Measurements from ENCODE around the gene ALG9.
"Not testable (repeated sequence)": the region's sequence is repeated elsewhere in the genome, so short reads cannot be mapped to it uniquely, and the experiment has no call there.

Gene ALG9

GRCh38 chr11:111870886-111871692 lies at the start of gene ALG9:
Gene ALG9 (minus strand): TSS chr11:111871581. CDS start chr11:111871482, 99 bp downstream.
- peak; percentile 91 for DNase-seq

GRCh38 chr11:111920908-111921307 lies 49.5 kb upstream of the ALG9 start:
- no peak for DNase-seq

- DNase-seq, result no peak
These were observed 47.2 kb upstream of the ALG9 start, which contains the start of gene C11orf52 for GRCh38 chr11:111918390-111919256. Gene C11orf52 (plus strand): TSS chr11:111918913. CDS start chr11:111918973, 60 bp downstream.

- no peak for DNase-seq
These were observed 46.4 kb upstream of the ALG9 start for GRCh38 chr11:111917788-111918187.

- DNase-seq, result no peak
These were observed 45.9 kb upstream of the ALG9 start for GRCh38 chr11:111917312-111917711.

GRCh38 chr11:111916768-111917167 lies 45.4 kb upstream of the ALG9 start:
- no peak for DNase-seq

GRCh38 chr11:111913997-111914396 lies 42.6 kb upstream of the ALG9 start:
- DNase-seq, result no peak

- DNase-seq, result no peak
These were observed 41.9 kb upstream of the ALG9 start for GRCh38 chr11:111913031-111913861.

- DNase-seq, result no peak
These were observed 41.2 kb upstream of the ALG9 start, which contains the start of gene HSPB2 for GRCh38 chr11:111912535-111912934. Gene HSPB2 (plus strand): TSS chr11:111912734. CDS start chr11:111912830, 96 bp downstream.

- DNase-seq, result no peak
These were observed 40.4 kb upstream of the ALG9 start, which contains the start of gene CRYAB for GRCh38 chr11:111911563-111912401. Gene CRYAB (minus strand): TSS chr11:111911770. CDS start chr11:111911724, 46 bp downstream.

- DNase-seq, result no peak
These were observed 39.5 kb upstream of the ALG9 start for GRCh38 chr11:111910676-111911562.

GRCh38 chr11:111909378-111909777 lies 38.0 kb upstream of the ALG9 start:
- DNase-seq, result no peak

- DNase-seq, result no peak
These were observed 37.4 kb upstream of the ALG9 start for GRCh38 chr11:111908639-111909305.

- DNase-seq, result no peak
These were observed 35.3 kb upstream of the ALG9 start for GRCh38 chr11:111906680-111907079.

- DNase-seq, result no peak
These were observed 34.0 kb upstream of the ALG9 start for GRCh38 chr11:111905411-111905810.

- DNase-seq, result no peak
These were observed 15.5 kb upstream of the ALG9 start for GRCh38 chr11:111886844-111887243.

- DNase-seq, result no peak
These were observed 14.7 kb upstream of the ALG9 start for GRCh38 chr11:111886032-111886431.

GRCh38 chr11:111885053-111885452 lies 13.7 kb upstream of the ALG9 start:
- DNase-seq, result not testable (repeated sequence)

- DNase-seq, result no peak
These were observed 10.8 kb upstream of the ALG9 start for GRCh38 chr11:111882202-111882601.

- DNase-seq, result no peak
These were observed 8.2 kb upstream of the ALG9 start for GRCh38 chr11:111879637-111879960.
